Diencephalon (tissue), 1 donor: ENCODE measurements around the gene GSDMA. TPM values are rescaled to one million over a fixed set of nuclear protein-coding genes. Genes with fewer than 3 reads are reported as not detected.
A peak's percentile ranks its signal among the peaks of the same experiment; 100 is the strongest.

Experiments
- small RNA-seq: library from RNA; depleted of rRNA; stranded (forward); fragments of <200 nt; gene quantifications from one replicate; pipeline ENCODE3, GENCODE V24; 2014
- total RNA-seq: library from RNA; depleted of rRNA; stranded (reverse); fragments of >200 nt; gene quantifications from one replicate; pipeline ENCODE4 v1.2.3, GENCODE V29; 2014

The GSDMA gene
- not detected for total RNA-seq

GRCh38 chr17:39962642-39963220, at the start of gene GSDMA:
Gene GSDMA (plus strand): TSS chr17:39963004. CDS start chr17:39965688, 2,684 bp downstream.

GRCh38 chr17:39927101-39927928, 35.5 kb upstream of the GSDMA start, which contains the start of the genes LRRC3C and ORMDL3:
Gene LRRC3C (plus strand): TSS chr17:39927732. CDS start chr17:39941524, 13,792 bp downstream.
Gene ORMDL3 (minus strand): TSS chr17:39927601. CDS start chr17:39924203, 3,398 bp downstream.

GRCh38 chr17:39980351-39981206, 17.8 kb downstream of the GSDMA start, which contains the start of gene PSMD3:
Gene PSMD3 (plus strand): TSS chr17:39980807. CDS start chr17:39980971, 164 bp downstream.

GRCh38 chr17:40015005-40015997, 52.5 kb downstream of the GSDMA start, which contains the start of gene CSF3:
Gene CSF3 (plus strand): TSS chr17:40015440. CDS start chr17:40015475, 35 bp downstream.

Small RNA genes within 50 kb of the gene (small RNA-seq; reads per million reads assigned to genes)
- gene SNORD124: 884 reads per million, percentile 99 among the genes with 10 or more reads in this experiment

Other genes with a start within 250 kb of the GSDMA start
- 14.1 TPM for gene MIEN1, start 232.5 kb upstream of the GSDMA start, total RNA-seq
- gene GRB7, start 225.1 kb upstream of the GSDMA start, total RNA-seq: not detected
- gene IKZF3, start 98.7 kb upstream of the GSDMA start, total RNA-seq: under 0.01 TPM
- not detected for gene ZPBP2, start 94.8 kb upstream of the GSDMA start, total RNA-seq
- 6.9 TPM for gene GSDMB, start 44.4 kb upstream of the GSDMA start, total RNA-seq
- gene ORMDL3, start 35.4 kb upstream of the GSDMA start, total RNA-seq: 40.4 TPM
- not detected for gene LRRC3C, start 35.3 kb upstream of the GSDMA start, total RNA-seq
- 66.0 TPM for gene PSMD3, start 17.8 kb downstream of the GSDMA start, total RNA-seq
- gene CSF3, start 52.4 kb downstream of the GSDMA start, total RNA-seq: not detected
- 89.7 TPM for gene MED24, start 91.4 kb downstream of the GSDMA start, total RNA-seq
- gene THRA, start 100.0 kb downstream of the GSDMA start, total RNA-seq: 90.7 TPM
- gene NR1D1, start 137.6 kb downstream of the GSDMA start, total RNA-seq: 1.6 TPM
- gene MSL1, start 159.0 kb downstream of the GSDMA start, total RNA-seq: 120 TPM
- 54.2 TPM for gene CASC3, start 177.5 kb downstream of the GSDMA start, total RNA-seq
- gene RAPGEFL1, start 214.5 kb downstream of the GSDMA start, total RNA-seq: 23.8 TPM